Measurements from ENCODE around the gene ANAPC13. TPM values are rescaled to one million over a fixed set of nuclear protein-coding genes. Genes with fewer than 3 reads are reported as not detected.
A peak's percentile ranks its signal among the peaks of the same experiment; 100 is the strongest.

Gene ANAPC13
- total and polyA plus RNA-seq, 2 of the 13 experiments (the other 11 are each of a cell fraction or from before 2014, with no cell fraction given): 48.7 to 69.1 TPM

DNA sequence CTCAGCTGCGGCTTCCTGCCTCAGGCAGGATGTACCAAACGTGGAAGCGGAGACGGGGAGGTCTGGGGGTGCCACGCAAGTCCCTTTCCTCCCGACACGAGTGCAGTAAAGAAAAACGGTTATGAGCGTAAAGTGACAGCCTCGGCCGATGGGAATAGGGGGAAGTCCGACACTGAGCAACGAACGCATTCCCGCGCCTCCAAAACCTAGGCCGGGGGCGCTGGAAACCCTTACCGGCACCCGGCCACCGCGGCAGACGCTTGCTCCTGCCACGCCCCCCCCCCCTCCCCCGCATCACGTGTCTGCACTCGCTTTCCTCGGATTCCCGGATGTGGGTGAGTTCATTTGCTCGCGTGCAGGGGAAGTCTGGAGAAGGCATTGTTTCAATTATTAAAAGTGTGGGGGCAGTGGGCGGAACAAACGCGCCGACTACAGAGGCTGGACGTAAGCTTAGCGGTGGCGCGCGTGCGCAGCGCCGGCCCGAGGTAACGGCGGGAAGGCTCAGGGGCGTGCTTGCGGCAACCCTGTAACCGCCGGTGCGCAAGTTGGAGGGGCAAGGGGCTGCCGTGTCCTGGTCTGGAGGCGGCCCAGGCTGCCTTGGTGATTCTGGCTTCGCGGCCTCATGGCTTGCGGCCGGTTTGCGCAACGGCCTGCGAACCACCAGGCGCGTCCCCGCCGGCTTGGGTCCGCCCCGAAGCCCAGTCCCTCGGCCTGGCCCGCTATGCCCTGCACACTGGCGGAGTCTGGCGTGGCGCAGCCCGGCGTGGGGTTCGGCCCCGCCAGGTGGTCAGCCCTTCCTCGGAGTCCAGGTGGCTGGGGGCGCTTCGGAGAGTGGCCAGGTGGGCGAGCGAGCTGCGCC, at the start of gene ANAPC13, which contains the start of gene CEP63 (continued):
- TF ChIP-seq, protein P1, sequence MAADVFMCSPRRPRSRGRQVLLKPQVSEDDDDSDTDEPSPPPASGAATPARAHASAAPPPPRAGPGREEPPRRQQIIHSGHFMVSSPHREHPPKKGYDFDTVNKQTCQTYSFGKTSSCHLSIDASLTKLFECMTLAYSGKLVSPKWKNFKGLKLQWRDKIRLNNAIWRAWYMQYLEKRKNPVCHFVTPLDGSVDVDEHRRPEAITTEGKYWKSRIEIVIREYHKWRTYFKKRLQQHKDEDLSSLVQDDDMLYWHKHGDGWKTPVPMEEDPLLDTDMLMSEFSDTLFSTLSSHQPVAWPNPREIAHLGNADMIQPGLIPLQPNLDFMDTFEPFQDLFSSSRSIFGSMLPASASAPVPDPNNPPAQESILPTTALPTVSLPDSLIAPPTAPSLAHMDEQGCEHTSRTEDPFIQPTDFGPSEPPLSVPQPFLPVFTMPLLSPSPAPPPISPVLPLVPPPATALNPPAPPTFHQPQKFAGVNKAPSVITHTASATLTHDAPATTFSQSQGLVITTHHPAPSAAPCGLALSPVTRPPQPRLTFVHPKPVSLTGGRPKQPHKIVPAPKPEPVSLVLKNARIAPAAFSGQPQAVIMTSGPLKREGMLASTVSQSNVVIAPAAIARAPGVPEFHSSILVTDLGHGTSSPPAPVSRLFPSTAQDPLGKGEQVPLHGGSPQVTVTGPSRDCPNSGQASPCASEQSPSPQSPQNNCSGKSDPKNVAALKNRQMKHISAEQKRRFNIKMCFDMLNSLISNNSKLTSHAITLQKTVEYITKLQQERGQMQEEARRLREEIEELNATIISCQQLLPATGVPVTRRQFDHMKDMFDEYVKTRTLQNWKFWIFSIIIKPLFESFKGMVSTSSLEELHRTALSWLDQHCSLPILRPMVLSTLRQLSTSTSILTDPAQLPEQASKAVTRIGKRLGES (CRISPR knock-in tag; IDR thresholded peaks at IDR 0.05; ENCODE audit: borderline replicate concordance): no peak; the same call in 1 of the 2 replicates
- TF ChIP-seq ADNP (CRISPR knock-in tag; IDR thresholded peaks at IDR 0.05) (no peak), ATF4 (CRISPR knock-in tag; IDR thresholded peaks at IDR 0.05) (no peak), KDM1A (CRISPR knock-in tag; IDR thresholded peaks at IDR 0.05) (no peak), ZNF20 (CRISPR knock-in tag; IDR thresholded peaks at IDR 0.05) (no peak; the same call in 1 of the 2 replicates), NFKBIZ (CRISPR knock-in tag; IDR thresholded peaks at IDR 0.05) (0 out of 2 replicates have a peak, but pooled peaks have one; percentile 34), RBM22 (optimal IDR thresholded peaks at IDR 0.05; ENCODE audit: low read length) (no peak), SMAD9 (CRISPR knock-in tag; IDR thresholded peaks at IDR 0.05) (no peak; the same call in 1 of the 2 replicates), ZNF333 (CRISPR knock-in tag; IDR thresholded peaks at IDR 0.05; ENCODE audit: borderline replicate concordance) (no peak; the same call in 1 of the 2 replicates), CTCF (CRISPR knock-in tag; IDR thresholded peaks at IDR 0.05) (peak; percentile 14; the same call in 1 of the 2 replicates), ZC3H4 (CRISPR knock-in tag; IDR thresholded peaks at IDR 0.05; ENCODE audit: borderline replicate concordance) (no peak), CREM (IDR thresholded peaks at IDR 0.05) (peak; percentile 66), CREM (CRISPR knock-in tag; IDR thresholded peaks at IDR 0.05) (no peak), NCOR1 (IDR thresholded peaks at IDR 0.05; ENCODE audit: borderline replicate concordance, low read length) (no peak), BCL6 (CRISPR knock-in tag; IDR thresholded peaks at IDR 0.05) (no peak), NCOA2 (CRISPR knock-in tag; IDR thresholded peaks at IDR 0.05) (peak; percentile 25; the same call in 1 of the 2 replicates), ZNF609 (CRISPR knock-in tag; IDR thresholded peaks at IDR 0.05; ENCODE audit: borderline replicate concordance) (peak; percentile 24; the same call in 1 of the 2 replicates), ZNF446 (CRISPR knock-in tag; IDR thresholded peaks at IDR 0.05) (no peak; the same call in 1 of the 2 replicates), ATRX (CRISPR knock-in tag; IDR thresholded peaks at IDR 0.05; ENCODE audit: borderline replicate concordance) (no peak)

All from HepG2 (cell line).